ENCODE data around the gene OXNAD1. TPM values are rescaled to one million over a fixed set of nuclear protein-coding genes. Genes with fewer than 3 reads are reported as not detected.

OXNAD1 gene
- total RNA-seq, 1 donor from 2014 or later = 20.2 TPM

DNA sequence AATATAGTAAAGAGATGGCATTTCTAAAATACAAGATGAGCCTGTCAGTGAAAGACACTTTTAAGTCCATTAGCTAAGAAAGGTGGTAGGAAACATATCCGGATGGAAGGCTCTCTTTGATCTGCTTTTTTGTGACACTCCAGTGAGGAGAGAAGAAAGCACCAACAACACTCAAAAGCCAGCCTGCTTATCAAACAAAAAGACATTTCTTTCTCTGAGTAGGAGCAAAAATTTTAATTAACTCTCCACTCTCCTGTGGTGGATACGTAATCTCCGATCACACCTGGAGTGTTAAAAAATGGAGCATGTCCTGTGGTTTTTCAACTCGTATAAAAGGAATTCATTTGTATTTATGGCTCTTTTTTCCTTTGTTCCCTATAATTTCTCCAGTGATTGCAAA, 65.3 kb downstream of the OXNAD1 start:
- Histone ChIP-seq H3K4me1 (peaks cover 28% of the 10 kb centered on the region), H3K27me3 (ENCODE audit: low read depth) (no peaks in the 10 kb centered on the region), H3K27ac (replicated peaks) (no peak overlapping the region), H3K36me3 (peaks cover 65% of the 10 kb centered on the region), H3K4me3 (no peak overlapping the region), H3K9me3 (replicated peaks) (peaks cover 25% of the 10 kb centered on the region)
- DNase-seq = no peak
- no peak for TF ChIP-seq CTCF (IDR thresholded peaks at IDR 0.05; ENCODE audit: borderline replicate concordance)
- intact Hi-C loops (cut with micrococcal nuclease) = no loop called here

- Histone ChIP-seq H3K4me1 (peaks cover 35% of the 10 kb centered on the region), H3K27ac (replicated peaks) (no peak overlapping the region), H3K27me3 (ENCODE audit: low read depth) (no peaks in the 10 kb centered on the region), H3K36me3 (peaks cover 65% of the 10 kb centered on the region), H3K9me3 (replicated peaks) (peaks cover 25% of the 10 kb centered on the region), H3K4me3 (no peak overlapping the region)
- no peak for TF ChIP-seq CTCF (IDR thresholded peaks at IDR 0.05; ENCODE audit: borderline replicate concordance)
- no peak for DNase-seq
- intact Hi-C loops (cut with micrococcal nuclease) = no loop called here
These were observed 66.4 kb downstream of the OXNAD1 start for GRCh38 chr3:16331319-16331883.

GRCh38 chr3:16332904-16333426, 68.0 kb downstream of the OXNAD1 start:
- H3K4me1 ChIP-seq = peaks cover 49% of the 10 kb centered on the region
- intact Hi-C loops (cut with micrococcal nuclease) = no loop called here
- H3K4me3 ChIP-seq = no peak overlapping the region
- no peaks in the 10 kb centered on the region for H3K27me3 ChIP-seq (ENCODE audit: low read depth)
- peak overlapping the region; percentile 12 for H3K27ac ChIP-seq (replicated peaks)
- H3K9me3 ChIP-seq (replicated peaks) = peaks cover 25% of the 10 kb centered on the region
- DNase-seq = no peak
- no peak for TF ChIP-seq CTCF (IDR thresholded peaks at IDR 0.05; ENCODE audit: borderline replicate concordance)
- H3K36me3 ChIP-seq = peaks cover 71% of the 10 kb centered on the region

DNA sequence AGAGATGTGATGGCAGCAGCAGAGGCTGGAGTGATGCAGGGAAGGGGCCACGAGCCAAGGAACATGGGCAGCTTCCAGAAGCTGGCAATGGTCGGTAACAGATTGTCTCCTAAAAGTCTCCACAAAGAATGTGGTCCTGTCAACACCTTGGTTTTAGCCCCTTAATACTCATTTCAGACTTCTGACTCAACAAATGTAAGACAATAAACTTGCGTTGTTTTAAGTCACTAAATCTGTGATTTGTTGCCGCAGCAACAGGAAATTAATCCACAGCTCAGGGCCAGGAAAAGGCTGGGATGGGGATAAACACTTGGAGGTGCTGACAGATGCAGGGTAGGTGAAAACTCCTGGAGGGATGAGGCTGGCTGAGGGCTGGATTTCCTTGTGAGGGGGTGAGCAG, 69.9 kb downstream of the OXNAD1 start:
- no peak overlapping the region for H3K27ac ChIP-seq (replicated peaks)
- peaks cover 56% of the 10 kb centered on the region for H3K36me3 ChIP-seq
- TF ChIP-seq CTCF (IDR thresholded peaks at IDR 0.05; ENCODE audit: borderline replicate concordance) = no peak
- no peak for DNase-seq
- intact Hi-C loops (cut with micrococcal nuclease) = no loop called here
- H3K4me3 ChIP-seq = no peak overlapping the region
- peaks cover 25% of the 10 kb centered on the region for H3K9me3 ChIP-seq (replicated peaks)
- peaks cover 60% of the 10 kb centered on the region for H3K4me1 ChIP-seq
- H3K27me3 ChIP-seq (ENCODE audit: low read depth) = no peaks in the 10 kb centered on the region

DNA sequence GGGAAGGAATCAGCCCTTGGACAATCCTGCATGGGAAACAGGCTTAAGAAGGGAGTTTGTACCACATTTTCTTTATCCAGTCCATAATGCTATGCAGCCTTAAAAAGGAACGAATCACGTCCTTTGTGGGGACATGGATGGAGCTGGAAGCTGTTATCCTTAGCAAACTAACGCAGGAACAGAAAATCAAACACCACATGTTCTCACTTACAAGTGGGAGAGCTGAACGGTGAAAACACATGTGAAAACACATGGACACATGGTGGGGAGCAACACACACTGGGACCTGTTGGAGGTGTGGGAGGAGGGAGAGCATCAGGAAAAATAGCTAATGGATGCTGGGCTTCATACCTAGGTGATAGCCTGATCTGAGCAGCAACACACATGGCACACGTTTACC, 70.3 kb downstream of the OXNAD1 start:
- H3K9me3 ChIP-seq (replicated peaks) = peaks cover 25% of the 10 kb centered on the region
- intact Hi-C loops (cut with micrococcal nuclease) = no loop called here
- no peak for TF ChIP-seq CTCF (IDR thresholded peaks at IDR 0.05; ENCODE audit: borderline replicate concordance)
- no peak overlapping the region for H3K4me3 ChIP-seq
- H3K27me3 ChIP-seq (ENCODE audit: low read depth) = no peaks in the 10 kb centered on the region
- H3K4me1 ChIP-seq = peaks cover 63% of the 10 kb centered on the region
- no peak overlapping the region for H3K27ac ChIP-seq (replicated peaks)
- H3K36me3 ChIP-seq = peaks cover 51% of the 10 kb centered on the region
- DNase-seq = no peak
